ENCODE measurements around the gene EBF3. TPM values are rescaled to one million over a fixed set of nuclear protein-coding genes. Genes with fewer than 3 reads are reported as not detected.

The EBF3 gene
- total RNA-seq, 1 experiment from 2014 or later = not detected

- no peak for DNase-seq (ENCODE audit: low read depth)
Observed at GRCh38 chr10:129837909-129838582, 126.0 kb downstream of the EBF3 start.

- no peak for DNase-seq (ENCODE audit: low read depth)
Observed at GRCh38 chr10:129836253-129836652, 127.8 kb downstream of the EBF3 start.

DNA sequence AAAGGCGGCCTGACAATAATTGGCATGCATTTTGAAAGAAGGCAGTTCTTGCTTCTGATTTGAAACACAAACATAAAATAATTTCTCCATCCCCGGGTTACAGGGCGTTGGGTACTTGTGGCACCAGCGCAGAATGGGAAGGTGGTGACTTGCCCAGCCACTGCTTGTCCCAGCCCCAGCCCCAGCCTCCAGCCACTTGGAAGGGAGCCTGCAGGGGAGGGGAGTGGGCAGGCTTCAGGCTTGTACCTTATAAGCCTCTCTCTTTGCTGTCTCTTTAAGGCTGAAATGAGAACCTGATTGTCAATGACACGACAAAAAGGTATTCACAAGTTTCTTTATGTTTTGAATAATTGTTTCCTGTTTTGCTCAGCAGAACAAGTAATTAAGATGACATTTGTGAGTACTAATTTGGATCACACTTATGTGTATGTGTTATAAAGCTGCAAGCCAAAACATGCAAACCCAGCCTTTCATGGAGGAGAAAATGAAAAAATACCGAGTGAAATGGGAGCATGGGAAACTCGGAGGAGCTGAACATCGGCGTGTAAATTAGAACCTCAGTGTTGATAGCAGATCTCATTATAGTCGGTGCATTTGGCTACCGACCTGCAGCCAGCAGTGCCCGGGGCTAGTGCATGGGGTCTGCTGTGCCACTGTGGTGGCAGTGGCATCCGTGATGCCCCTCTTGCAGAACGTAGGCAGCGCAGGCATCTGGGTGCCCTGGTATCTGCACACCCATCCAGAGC lies 129.9 kb downstream of the EBF3 start:
- no peak for DNase-seq (ENCODE audit: low read depth)

GRCh38 chr10:129833468-129833950 lies 130.6 kb downstream of the EBF3 start:
- no peak for DNase-seq (ENCODE audit: low read depth)

DNA sequence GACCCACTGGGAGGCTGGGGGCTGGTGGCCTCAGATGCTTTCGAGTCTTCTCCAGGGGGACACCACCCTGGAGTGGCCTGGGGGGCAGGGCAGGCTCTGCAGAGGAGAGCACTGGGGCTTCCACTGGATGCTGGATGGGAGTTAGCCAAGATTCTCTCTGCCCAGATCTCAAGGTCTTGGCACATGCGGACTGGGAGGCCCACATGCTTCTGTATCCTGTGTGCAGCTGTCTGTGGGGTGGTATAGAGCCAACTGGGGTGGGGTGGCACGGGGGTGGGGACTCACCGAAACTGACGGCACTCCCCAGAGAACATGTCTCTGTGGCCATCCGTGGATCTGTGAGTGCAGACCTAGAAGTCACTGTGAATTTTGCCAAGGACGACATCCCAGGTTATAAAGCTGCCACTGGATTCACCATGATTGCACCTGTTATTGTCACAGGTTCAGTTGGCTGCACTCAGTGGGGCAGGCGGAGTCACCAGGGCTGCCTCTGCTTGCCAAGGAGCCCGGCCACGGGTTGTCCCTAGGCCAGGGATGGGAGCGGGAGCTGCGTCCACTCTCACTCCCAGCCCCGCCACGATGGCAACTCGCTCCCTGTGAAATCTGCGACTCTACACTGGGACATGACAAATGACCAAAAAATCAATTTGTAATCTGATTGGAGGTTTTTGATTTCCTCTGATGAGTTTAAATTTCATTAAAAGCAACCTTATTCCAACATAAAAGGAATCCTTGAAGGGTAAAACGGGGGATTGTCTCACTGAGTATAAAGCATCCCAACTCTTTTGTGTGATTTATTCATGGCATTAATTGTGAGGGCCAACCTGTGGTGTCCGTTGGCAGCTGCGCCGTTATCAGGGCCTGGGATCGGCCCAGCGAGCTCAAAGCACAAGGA lies 131.3 kb downstream of the EBF3 start:
- DNase-seq (ENCODE audit: low read depth) = no peak

DNA sequence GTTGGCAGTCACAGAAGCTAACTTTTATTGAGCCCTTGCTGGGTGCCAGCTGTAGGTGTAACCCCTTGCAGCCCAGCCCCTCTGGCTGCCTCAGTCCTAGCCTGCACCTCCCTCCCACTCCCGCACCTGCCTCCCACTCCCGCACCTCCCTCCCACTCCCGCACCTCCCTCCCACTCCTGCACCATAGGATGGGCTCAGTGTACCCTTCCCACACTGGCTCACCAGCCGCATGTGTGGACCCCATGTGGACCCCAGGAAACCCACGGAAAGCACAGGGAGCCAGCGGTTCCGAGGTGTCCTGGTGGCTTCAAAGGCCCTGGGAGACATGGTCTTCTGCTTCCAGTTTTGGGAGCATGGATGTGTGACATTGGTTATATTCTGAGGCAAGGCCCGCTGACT lies 132.9 kb downstream of the EBF3 start:
- DNase-seq (ENCODE audit: low read depth) = no peak

- DNase-seq (ENCODE audit: low read depth) = no peak
Observed at GRCh38 chr10:129825826-129826225, 138.2 kb downstream of the EBF3 start.

DNA sequence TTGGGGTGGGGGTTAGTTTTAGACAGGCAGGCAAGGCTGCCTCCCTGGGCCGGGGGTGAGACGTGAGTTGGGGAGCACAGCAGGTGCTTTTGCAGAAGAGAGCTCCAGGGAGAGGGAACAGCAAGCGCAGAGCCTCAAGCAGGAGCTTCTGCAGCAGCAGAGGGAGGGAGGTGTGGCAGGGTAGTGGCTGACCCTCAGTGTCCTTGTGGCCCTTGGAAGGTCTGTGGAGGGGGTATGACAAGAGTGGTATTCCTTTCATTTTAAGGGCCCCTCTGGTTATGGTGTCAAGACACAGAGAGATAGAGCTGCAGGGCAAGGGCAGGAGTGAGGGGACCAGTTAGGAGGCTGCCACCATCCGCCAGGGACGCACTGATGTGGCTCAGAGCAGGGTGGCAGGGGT lies 138.9 kb downstream of the EBF3 start:
- DNase-seq (ENCODE audit: low read depth) = no peak

DNA sequence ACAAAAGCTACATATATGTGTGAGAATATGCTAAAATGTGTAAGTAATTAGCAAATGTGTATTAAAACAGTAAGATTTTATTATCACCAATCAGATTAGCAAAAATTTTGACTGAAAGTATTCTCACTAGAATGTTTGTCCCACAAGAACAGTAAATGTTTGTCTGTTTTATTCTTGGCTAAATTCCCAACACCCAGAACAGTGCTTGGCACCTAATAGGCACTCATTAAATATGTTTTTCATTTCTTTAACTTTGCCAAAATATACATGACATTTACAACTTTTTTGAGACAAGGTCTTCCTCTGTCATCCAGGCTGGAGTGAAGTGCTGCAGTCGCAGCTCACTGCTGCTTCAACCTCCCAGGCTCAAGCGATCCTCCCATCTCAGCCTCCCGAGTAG lies 143.6 kb downstream of the EBF3 start:
- DNase-seq (ENCODE audit: low read depth) = no peak

- DNase-seq (ENCODE audit: low read depth) = no peak
Observed at GRCh38 chr10:129816656-129817045, 147.4 kb downstream of the EBF3 start.

DNA sequence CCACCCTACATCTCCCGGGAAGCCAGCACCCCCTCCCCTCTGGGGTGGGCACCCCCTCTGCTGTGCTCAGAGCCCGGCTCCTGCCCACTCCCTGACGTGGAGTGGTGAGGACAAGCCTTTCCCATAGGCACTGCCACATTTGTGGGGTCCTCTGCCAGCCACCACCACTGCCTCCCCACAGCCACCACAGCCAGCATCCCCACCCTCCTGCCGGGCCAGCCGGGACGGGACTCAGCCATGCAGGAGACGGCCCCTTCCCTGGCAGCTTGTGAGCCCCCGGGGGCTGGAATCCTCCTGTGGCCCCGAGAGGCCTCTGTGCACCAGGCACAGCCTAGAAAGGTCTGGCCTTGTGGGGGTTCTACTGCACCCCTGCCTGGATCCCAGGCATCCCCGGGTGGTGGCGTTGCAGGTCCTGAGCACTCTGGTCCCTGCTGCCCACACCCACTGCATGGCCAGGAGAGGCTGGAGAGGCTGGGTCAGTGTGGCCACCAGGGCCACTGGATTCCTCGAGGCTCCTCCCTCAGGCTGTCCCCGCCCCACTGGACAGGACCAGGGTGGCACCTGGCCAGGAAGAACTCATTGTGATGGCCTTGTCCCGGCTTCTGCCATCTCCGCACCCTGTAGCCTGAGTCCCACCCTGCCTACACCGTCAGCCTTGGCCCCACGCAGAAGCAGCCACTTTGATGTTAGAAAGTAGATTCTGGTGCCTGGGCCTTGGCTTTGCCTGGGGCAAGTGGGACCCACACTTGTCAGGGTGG lies 148.0 kb downstream of the EBF3 start:
- DNase-seq (ENCODE audit: low read depth) = no peak

DNA sequence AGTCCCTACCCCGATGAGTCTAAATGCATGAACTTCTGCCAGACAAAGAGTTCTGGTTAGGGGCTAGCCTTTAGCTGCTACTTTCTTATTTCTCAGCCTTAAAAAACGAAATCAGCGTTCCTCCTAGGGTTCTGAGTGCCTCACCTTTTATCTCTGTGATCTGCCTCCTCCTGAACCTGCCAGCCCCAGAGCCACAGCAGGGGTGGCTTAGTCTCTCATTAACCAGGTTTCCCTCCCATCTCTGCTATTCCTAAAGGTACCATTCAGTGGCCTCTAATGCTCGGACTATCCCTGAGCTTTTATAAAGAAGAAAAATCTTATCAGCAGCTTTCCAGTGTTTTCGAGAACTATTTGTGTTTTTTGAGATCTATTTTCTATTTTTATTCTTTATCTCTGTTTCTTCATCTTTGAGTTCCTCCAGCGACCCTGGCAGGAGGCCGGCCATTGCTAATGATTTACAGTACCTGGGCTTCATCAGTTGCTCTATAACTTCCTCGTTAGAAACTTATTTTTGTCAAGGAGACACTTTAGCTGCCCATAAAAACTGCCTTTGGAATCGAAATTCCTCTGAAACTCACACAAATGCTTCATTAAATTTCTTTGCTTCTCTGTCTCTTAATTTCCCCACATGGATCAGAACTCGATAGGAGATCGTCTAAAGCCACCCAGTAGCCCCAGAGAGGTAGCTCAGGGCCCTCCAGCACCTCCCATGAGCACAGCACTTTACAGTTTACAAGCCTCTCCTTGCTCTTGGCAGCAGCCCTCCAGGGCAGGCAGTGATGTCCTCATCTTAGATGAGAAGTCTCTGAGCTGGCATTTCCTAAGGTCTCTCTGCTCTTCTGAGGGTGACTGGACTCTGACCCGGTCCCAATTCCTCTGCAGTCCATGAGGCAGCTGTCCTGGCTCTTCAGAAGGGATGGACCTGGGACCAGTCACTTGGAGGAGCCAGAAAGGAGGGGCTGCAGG lies 149.1 kb downstream of the EBF3 start:
- no peak for DNase-seq (ENCODE audit: low read depth)

DNA sequence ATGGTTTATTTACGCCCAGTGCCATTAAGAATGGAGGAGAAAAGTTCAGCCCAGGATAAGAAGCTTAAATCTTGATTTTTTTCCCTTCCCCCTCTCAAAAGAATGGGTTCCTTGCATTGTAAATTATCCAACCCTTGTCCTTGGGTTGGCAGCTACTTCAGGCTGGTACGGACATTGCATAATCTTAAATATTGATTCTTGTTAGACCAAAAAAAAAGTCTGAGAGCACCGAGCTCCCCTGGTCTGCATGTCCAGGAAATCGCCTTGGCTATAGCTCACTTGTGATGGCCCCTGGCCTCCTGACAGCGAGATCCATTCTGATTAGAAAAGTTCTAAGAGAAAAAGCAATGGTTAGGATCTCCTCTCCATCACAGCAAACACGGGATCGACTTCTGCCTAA lies 151.7 kb downstream of the EBF3 start:
- DNase-seq (ENCODE audit: low read depth) = no peak

DNA sequence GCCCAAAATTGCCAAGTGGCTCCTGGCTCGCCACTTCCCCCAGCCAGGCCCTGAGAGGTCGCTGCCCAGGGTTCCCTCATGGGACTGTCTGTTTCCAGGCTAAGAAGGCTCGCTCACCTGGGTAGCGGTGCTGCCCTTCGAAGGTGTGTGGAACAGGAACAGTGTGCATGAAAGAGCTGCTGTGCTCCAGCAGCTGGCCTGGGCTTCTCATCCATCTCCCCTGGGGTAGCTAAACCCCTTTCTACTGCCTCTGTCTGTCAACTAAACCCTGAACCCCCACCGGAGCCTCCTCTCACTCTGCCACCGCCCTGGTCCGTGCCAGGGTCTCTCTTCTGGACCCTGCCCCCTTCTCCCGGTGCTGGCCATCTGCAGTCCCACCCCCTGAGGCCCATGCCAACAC lies 152.9 kb downstream of the EBF3 start:
- no peak for DNase-seq (ENCODE audit: low read depth)

DNA sequence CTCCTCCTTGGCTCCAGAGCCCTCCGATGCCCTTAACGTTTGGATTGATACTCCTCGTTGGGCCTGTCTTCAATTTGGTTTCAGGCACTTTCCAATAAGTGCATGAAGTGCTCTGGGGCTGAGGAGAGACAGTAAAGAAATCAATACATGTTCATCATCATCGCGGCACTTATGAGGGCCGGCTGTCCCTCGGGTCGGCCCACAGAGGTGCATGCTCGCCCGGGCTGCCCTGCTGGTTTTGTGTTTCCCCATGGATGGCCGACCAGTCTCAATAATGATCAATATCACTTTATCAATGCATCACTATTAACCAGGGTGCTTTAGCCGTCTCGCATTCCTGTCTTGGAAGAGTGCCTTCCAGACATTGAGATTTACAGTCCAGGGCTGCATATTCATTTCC lies 154.2 kb downstream of the EBF3 start:
- no peak for DNase-seq (ENCODE audit: low read depth)

- no peak for DNase-seq (ENCODE audit: low read depth)
Observed at GRCh38 chr10:129809431-129809830, 154.6 kb downstream of the EBF3 start.

GRCh38 chr10:129808092-129808983 lies 155.7 kb downstream of the EBF3 start:
- DNase-seq (ENCODE audit: low read depth) = no peak

GRCh38 chr10:129807211-129807610 lies 156.9 kb downstream of the EBF3 start:
- DNase-seq (ENCODE audit: low read depth) = no peak

DNA sequence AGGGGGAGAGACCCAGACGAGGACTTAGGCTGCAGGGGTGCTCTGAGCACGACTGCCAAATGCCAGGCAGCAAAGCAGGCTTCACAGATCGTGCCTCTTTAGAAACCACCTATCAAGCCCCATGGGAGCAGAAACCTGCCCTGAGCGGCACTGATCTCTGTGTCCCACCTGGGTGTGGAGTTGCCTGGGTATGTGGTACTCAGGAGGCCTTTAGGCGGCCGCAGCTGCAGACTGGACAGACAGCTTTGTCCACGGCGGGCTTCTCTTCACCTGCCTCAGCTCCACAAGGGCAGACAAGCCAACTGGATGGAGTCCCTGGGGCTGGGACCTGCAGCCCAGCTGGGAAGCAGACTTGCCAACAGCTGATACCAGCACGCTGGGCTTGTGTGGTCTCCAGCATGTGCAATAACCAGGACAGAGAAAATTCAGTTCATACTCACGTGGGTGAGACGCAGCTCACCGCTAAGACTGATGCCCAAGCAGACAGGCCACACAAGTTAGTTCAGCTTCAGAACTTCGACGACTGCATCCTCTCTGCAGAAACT lies 163.2 kb downstream of the EBF3 start:
- DNase-seq (ENCODE audit: low read depth) = no peak
